ENCODE measurements around the gene TRIP13.

TRIP13 gene

GRCh38 chr5:881551-881935 is 11.1 kb upstream of the TRIP13 start:
- Histone ChIP-seq H3K27me3 (no peaks in the 10 kb centered on the region), H3K36me3 (peaks cover 75% of the 10 kb centered on the region), H3K4me1 (peaks cover 12% of the 10 kb centered on the region), H3K4me3 (ENCODE audit: low read depth, low read length) (no peak overlapping the region), H3K9me3 (no peaks in the 10 kb centered on the region)
- no peak for TF ChIP-seq CTCF (IDR thresholded peaks at IDR 0.05; ENCODE audit: low read depth, low read length)
- no peak for DNase-seq

- Histone ChIP-seq H3K9me3 (no peaks in the 10 kb centered on the region), H3K4me3 (ENCODE audit: low read depth, low read length) (no peak overlapping the region), H3K36me3 (peaks cover 76% of the 10 kb centered on the region), H3K4me1 (peaks cover 12% of the 10 kb centered on the region), H3K27me3 (no peaks in the 10 kb centered on the region)
- no peak for TF ChIP-seq CTCF (IDR thresholded peaks at IDR 0.05; ENCODE audit: low read depth, low read length)
- DNase-seq: no peak
These were observed 10.2 kb upstream of the TRIP13 start for GRCh38 chr5:882253-883183.

- Histone ChIP-seq H3K4me3 (ENCODE audit: low read depth, low read length) (no peak overlapping the region), H3K36me3 (peaks cover 79% of the 10 kb centered on the region), H3K9me3 (no peaks in the 10 kb centered on the region), H3K27me3 (no peaks in the 10 kb centered on the region), H3K4me1 (peaks cover 12% of the 10 kb centered on the region)
- no peak for DNase-seq
- no peak for TF ChIP-seq CTCF (IDR thresholded peaks at IDR 0.05; ENCODE audit: low read depth, low read length)
These were observed 9.1 kb upstream of the TRIP13 start for GRCh38 chr5:883475-884181.

- Histone ChIP-seq H3K4me1 (peaks cover 12% of the 10 kb centered on the region), H3K27me3 (no peaks in the 10 kb centered on the region), H3K9me3 (no peaks in the 10 kb centered on the region), H3K36me3 (peaks cover 88% of the 10 kb centered on the region), H3K4me3 (ENCODE audit: low read depth, low read length) (no peak overlapping the region)
- TF ChIP-seq CTCF (IDR thresholded peaks at IDR 0.05; ENCODE audit: low read depth, low read length): no peak
- DNase-seq: no peak
These were observed 8.1 kb upstream of the TRIP13 start for GRCh38 chr5:884345-885126.

- TF ChIP-seq CTCF (IDR thresholded peaks at IDR 0.05; ENCODE audit: low read depth, low read length): no peak
These were observed 7.6 kb upstream of the TRIP13 start for GRCh38 chr5:885127-885442.

More at GRCh38 chr5:885127-885442, 7.6 kb upstream of the TRIP13 start:
- DNase-seq: no peak
- Histone ChIP-seq H3K9me3 (no peaks in the 10 kb centered on the region), H3K36me3 (peaks cover 94% of the 10 kb centered on the region), H3K27me3 (no peaks in the 10 kb centered on the region), H3K4me3 (ENCODE audit: low read depth, low read length) (no peak overlapping the region), H3K4me1 (peaks cover 12% of the 10 kb centered on the region)

Data from BE2C (cell line).